Mucosa of stomach (tissue), 1 donor: ENCODE results near the gene RIMBP3B.
"Not testable (repeated sequence)": the region's sequence is repeated elsewhere in the genome, so short reads cannot be mapped to it uniquely, and the experiment has no call there.

Experiments used
- H3K27me3 ChIP-seq: one replicate; pipeline ENCODE4 v1.7.0; 2013; ENCODE audit warnings: mild to moderate bottlenecking, low read length; ENCODE audit not compliant: control insufficient read depth, insufficient read depth
- H3K36me3 ChIP-seq: one replicate; pipeline ENCODE4 v1.7.0; 2013; ENCODE audit warnings: low read length; ENCODE audit not compliant: control insufficient read depth, insufficient read depth
- H3K4me1 ChIP-seq: one replicate; pipeline ENCODE4 v1.7.0; 2013; ENCODE audit warnings: mild to moderate bottlenecking, low read length; ENCODE audit not compliant: control insufficient read depth, insufficient read depth
- H3K4me3 ChIP-seq: one replicate; pipeline ENCODE4 v1.7.0; 2013; ENCODE audit warnings: low read length
- H3K9ac ChIP-seq: one replicate; pipeline ENCODE4 v1.7.0; 2013; ENCODE audit warnings: mild to moderate bottlenecking, low read length, moderate library complexity
- H3K9me3 ChIP-seq: one replicate; pipeline ENCODE4 v1.7.0; 2013; ENCODE audit warnings: mild to moderate bottlenecking, low read length, moderate library complexity; ENCODE audit not compliant: control insufficient read depth
- donor health status: Pancreatic carcinoma.

Gene RIMBP3B, protein sequence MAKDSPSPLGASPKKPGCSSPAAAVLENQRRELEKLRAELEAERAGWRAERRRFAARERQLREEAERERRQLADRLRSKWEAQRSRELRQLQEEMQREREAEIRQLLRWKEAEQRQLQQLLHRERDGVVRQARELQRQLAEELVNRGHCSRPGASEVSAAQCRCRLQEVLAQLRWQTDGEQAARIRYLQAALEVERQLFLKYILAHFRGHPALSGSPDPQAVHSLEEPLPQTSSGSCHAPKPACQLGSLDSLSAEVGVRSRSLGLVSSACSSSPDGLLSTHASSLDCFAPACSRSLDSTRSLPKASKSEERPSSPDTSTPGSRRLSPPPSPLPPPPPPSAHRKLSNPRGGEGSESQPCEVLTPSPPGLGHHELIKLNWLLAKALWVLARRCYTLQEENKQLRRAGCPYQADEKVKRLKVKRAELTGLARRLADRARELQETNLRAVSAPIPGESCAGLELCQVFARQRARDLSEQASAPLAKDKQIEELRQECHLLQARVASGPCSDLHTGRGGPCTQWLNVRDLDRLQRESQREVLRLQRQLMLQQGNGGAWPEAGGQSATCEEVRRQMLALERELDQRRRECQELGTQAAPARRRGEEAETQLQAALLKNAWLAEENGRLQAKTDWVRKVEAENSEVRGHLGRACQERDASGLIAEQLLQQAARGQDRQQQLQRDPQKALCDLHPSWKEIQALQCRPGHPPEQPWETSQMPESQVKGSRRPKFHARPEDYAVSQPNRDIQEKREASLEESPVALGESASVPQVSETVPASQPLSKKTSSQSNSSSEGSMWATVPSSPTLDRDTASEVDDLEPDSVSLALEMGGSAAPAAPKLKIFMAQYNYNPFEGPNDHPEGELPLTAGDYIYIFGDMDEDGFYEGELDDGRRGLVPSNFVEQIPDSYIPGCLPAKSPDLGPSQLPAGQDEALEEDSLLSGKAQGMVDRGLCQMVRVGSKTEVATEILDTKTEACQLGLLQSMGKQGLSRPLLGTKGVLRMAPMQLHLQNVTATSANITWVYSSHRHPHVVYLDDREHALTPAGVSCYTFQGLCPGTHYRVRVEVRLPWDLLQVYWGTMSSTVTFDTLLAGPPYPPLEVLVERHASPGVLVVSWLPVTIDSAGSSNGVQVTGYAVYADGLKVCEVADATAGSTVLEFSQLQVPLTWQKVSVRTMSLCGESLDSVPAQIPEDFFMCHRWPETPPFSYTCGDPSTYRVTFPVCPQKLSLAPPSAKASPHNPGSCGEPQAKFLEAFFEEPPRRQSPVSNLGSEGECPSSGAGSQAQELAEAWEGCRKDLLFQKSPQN (N-terminal part only)

DNA sequence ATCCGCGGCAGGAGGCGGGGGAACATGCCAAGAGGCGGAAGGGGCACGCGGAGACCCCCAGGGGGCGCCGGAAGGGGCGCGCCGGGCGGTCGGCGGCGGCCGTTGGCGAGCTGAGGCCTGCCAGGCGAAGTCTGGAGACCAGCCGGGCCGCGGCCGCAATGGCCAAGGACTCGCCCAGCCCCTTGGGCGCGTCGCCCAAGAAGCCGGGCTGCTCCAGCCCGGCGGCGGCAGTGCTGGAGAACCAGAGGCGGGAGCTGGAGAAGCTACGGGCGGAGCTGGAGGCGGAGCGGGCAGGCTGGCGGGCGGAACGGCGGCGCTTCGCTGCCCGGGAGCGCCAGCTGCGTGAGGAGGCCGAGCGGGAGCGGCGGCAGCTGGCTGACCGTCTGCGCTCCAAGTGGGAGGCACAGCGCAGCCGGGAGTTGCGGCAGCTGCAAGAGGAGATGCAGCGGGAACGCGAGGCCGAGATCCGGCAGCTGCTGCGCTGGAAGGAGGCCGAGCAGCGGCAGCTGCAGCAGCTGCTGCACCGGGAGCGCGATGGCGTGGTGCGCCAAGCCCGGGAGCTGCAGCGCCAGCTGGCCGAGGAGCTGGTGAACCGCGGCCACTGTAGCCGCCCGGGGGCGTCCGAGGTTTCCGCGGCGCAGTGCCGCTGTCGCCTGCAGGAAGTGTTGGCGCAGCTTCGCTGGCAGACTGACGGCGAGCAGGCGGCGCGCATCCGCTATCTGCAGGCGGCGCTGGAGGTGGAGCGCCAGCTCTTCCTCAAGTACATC lies at the start of gene RIMBP3B:
Gene RIMBP3B (plus strand): TSS at position 51 of the 767 bp plus-strand sequence. CDS start 108 bp downstream, at position 159.
- H3K27me3 ChIP-seq, H3K4me1 ChIP-seq, H3K9me3 ChIP-seq, H3K4me3 ChIP-seq, H3K36me3 ChIP-seq, H3K9ac ChIP-seq: not testable (repeated sequence)

GRCh38 chr22:21357527-21357926 lies 26.0 kb upstream of the RIMBP3B start:
- H3K4me3 ChIP-seq, H3K9me3 ChIP-seq, H3K36me3 ChIP-seq, H3K27me3 ChIP-seq, H3K9ac ChIP-seq, H3K4me1 ChIP-seq: not testable (repeated sequence)

- H3K9ac ChIP-seq, H3K36me3 ChIP-seq, H3K4me3 ChIP-seq, H3K27me3 ChIP-seq, H3K4me1 ChIP-seq, H3K9me3 ChIP-seq: not testable (repeated sequence)
These were observed 23.0 kb upstream of the RIMBP3B start for GRCh38 chr22:21360525-21360924.

GRCh38 chr22:21362473-21362872 lies 21.1 kb upstream of the RIMBP3B start:
- H3K4me3 ChIP-seq, H3K9ac ChIP-seq, H3K4me1 ChIP-seq, H3K27me3 ChIP-seq, H3K9me3 ChIP-seq, H3K36me3 ChIP-seq: not testable (repeated sequence)

GRCh38 chr22:21363061-21363460 lies 20.5 kb upstream of the RIMBP3B start:
- H3K9ac ChIP-seq, H3K27me3 ChIP-seq, H3K4me3 ChIP-seq, H3K9me3 ChIP-seq, H3K36me3 ChIP-seq, H3K4me1 ChIP-seq: not testable (repeated sequence)

- not testable (repeated sequence) for H3K4me3 ChIP-seq, H3K9ac ChIP-seq, H3K9me3 ChIP-seq, H3K4me1 ChIP-seq, H3K36me3 ChIP-seq, H3K27me3 ChIP-seq
These were observed 19.7 kb upstream of the RIMBP3B start for GRCh38 chr22:21363803-21364202.

DNA sequence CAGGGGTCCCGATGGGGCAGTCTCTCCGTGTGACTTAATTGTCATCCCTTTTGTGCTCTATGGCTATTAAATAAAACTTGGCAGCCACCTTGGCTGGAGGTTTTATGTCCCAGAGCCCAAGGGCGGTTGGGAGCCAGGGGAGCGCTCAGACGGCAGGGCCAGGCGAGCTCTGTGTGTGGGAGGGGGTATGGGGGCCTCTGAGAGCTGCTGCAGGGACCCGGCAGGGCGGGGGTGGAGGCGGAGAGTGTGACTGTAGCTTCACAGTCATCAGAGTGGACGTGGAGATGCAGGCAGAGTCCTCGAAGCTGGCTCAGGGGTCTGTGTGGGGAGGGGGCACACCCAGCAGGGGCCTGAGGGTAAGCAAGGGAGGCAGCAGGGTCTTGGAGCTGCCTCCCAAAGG lies 19.2 kb upstream of the RIMBP3B start:
- not testable (repeated sequence) for H3K27me3 ChIP-seq, H3K9ac ChIP-seq, H3K4me1 ChIP-seq, H3K4me3 ChIP-seq, H3K36me3 ChIP-seq, H3K9me3 ChIP-seq

GRCh38 chr22:21365337-21365736 lies 18.2 kb upstream of the RIMBP3B start:
- H3K9me3 ChIP-seq, H3K9ac ChIP-seq, H3K36me3 ChIP-seq, H3K27me3 ChIP-seq, H3K4me3 ChIP-seq, H3K4me1 ChIP-seq: not testable (repeated sequence)

- not testable (repeated sequence) for H3K4me3 ChIP-seq, H3K36me3 ChIP-seq, H3K27me3 ChIP-seq, H3K4me1 ChIP-seq, H3K9me3 ChIP-seq, H3K9ac ChIP-seq
These were observed 14.8 kb upstream of the RIMBP3B start for GRCh38 chr22:21368603-21369310.

DNA sequence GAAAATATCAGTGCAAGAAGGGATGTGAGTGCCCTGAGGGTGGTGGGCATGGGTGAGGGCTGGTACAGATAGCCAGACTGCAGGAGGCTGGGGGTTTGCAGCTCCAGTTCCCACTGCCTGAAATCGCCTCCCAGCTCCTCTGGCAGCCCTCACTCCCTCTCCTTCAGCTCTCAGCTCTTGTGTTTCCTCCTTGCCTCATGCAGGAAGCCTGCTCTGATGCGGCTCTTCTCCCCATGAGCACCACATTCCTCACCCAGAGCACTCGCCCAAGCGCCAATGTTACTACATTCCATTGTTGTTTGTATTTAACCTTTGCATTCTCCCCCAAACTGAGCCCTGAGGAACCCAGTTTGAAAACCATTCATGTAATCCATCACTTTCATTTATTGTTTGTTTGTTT lies 7.7 kb upstream of the RIMBP3B start:
- H3K9me3 ChIP-seq, H3K9ac ChIP-seq, H3K36me3 ChIP-seq, H3K4me3 ChIP-seq, H3K27me3 ChIP-seq, H3K4me1 ChIP-seq: not testable (repeated sequence)
